ENCODE measurements around the gene SH3GL3.

SH3GL3 gene

GRCh38 chr15:83631534-83631933 lies 184.4 kb downstream of the SH3GL3 start:
- DNase-seq = no peak

- no peak for DNase-seq
Measured at GRCh38 chr15:83643201-83643600, 196.1 kb downstream of the SH3GL3 start.

GRCh38 chr15:83644439-83644838 lies 197.3 kb downstream of the SH3GL3 start:
- no peak for DNase-seq

- DNase-seq = no peak
Measured at GRCh38 chr15:83650831-83651230, 203.7 kb downstream of the SH3GL3 start.

GRCh38 chr15:83651541-83651940 lies 204.4 kb downstream of the SH3GL3 start:
- no peak for DNase-seq

GRCh38 chr15:83652626-83653204 lies 205.6 kb downstream of the SH3GL3 start:
- no peak for DNase-seq

GRCh38 chr15:83653288-83653638 lies 206.1 kb downstream of the SH3GL3 start:
- DNase-seq = no peak

GRCh38 chr15:83653639-83654378 lies 206.7 kb downstream of the SH3GL3 start, which contains the start of gene ADAMTSL3:
Gene ADAMTSL3, plus strand, starts transcription at chr15:83654123. Its CDS starts 1,639 bp downstream, at chr15:83655762.
- no peak for DNase-seq

- DNase-seq = no peak
Measured at GRCh38 chr15:83654379-83655236, 207.5 kb downstream of the SH3GL3 start.

GRCh38 chr15:83655237-83655616 lies 208.1 kb downstream of the SH3GL3 start:
- DNase-seq = no peak

GRCh38 chr15:83656192-83656591 lies 209.1 kb downstream of the SH3GL3 start:
- DNase-seq = no peak

- no peak for DNase-seq
Measured at GRCh38 chr15:83656943-83657528, 209.9 kb downstream of the SH3GL3 start.

GRCh38 chr15:83657549-83657948 lies 210.4 kb downstream of the SH3GL3 start:
- no peak for DNase-seq

- DNase-seq = no peak
Measured at GRCh38 chr15:83658430-83659416, 211.6 kb downstream of the SH3GL3 start.

GRCh38 chr15:83659417-83659812 lies 212.3 kb downstream of the SH3GL3 start:
- no peak for DNase-seq

GRCh38 chr15:83665480-83665879 lies 218.3 kb downstream of the SH3GL3 start:
- no peak for DNase-seq

All from NCI-H2081 treated with DMSO at 0.1 percent for 48 hours (cell line).